Inflammatory macrophage (primary cell): ENCODE measurements around the gene SCAANT1.
A peak's percentile ranks its signal among the peaks of the same experiment; 100 is the strongest.

ENCODE experiments used
- DNase-seq, 2 donors: peaks; one replicate each; pipeline ENCODE4 v3.0.0-alpha.2; 2020 to 2022

SCAANT1 gene

DNA sequence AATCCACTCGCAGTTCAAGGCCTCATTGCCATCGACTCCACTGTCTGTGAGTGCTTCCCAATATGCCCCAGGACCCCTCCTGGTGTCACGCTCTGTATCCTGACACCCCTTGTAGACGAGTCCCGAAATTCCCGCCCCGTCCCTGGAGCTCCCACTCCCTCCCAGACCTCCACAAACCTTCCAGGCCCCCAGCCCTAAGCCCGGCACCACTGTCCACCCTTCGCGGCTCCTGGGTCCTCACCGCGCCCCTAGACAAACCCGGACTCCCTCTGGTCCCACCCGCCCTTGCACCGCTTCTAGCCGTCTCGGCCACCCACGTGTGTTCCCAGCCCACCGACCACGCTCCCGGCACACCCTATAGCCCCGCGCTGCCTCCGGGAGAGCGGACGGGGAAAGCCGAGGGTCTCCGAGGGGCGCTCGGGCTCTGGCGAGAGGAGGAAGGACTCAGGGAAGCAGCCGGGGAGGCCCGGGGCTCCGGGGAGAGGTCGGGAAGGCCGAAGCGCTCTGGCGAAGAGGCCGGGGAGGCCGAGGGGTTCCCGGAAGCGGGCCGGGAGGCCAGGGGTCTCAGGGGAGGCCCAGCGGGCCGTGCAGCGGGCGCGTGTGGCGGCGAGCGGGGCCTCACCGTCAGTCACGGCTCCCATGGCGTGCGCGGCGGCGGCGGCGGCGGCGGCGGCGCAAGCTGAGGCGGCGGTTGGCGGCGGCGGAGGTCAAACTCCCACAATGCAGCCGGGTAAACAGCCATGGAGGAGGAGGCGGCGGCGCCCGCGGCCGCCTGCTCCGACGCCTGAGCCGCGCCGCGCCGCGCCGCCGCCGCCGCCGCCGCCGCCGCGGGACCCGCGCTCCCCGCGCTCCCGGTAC lies 48.8 kb downstream of the SCAANT1 start, which contains the start of the genes ATXN7 and THOC7:
TSS of gene ATXN7 (plus strand) at position 718 of the 858 bp plus-strand sequence. CDS start 48,732 bp downstream, outside the sequence.
TSS of gene THOC7 (minus strand) at position 656 of the 858 bp plus-strand sequence. CDS start at position 641, 15 bp downstream.
- peak; percentile 56 to 70 for DNase-seq

DNA sequence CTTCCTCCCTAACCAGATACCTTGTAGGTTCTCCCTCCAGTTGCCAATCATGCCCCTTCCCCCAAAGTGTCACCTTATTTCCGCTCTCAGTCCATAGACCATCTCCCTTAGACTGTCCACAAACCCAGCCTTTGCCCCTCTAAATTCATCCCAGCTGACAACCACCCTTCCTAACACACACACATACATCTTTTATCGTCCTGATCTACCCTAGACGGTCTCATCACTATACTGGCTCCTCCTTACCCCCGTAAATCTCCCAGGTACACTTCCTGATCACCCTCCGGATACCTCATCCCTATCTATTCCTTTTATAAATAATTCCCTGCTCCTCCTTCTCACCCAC lies 49.4 kb downstream of the SCAANT1 start:
- DNase-seq, result no peak
